Measurements from ENCODE around the gene NDUFB7.

The NDUFB7 gene

DNA sequence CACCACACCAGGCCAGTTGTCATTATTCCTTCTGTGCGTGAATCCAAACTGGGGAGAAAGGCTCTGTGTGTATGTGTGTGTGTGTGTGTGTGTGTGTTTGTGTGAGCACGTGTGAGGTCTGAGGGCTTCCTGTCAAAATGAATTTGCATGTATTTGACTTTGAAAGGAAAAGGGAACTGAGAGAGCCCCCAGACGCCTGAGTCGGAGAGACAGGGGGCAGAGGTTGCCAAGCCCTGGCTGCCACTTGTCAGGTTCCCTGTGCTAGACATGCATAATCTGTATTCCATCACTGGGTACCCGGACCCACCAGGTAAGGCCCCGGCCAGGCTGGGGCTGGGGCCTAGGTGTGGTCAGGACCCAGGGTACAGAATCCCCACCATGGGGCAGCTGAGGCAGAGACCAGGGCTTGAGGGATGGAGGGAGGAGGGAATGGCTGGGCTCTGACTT lies 11.1 kb upstream of the NDUFB7 start, which contains the start of gene CLEC17A:
Gene CLEC17A (plus strand): TSS at position 191 of the 447 bp plus-strand sequence. CDS start 77 bp downstream, at position 268.
- no peak for DNase-seq (ENCODE audit: low read depth in 2 of 2)
- no peak within 1 kb of the TSS for H3K4me3 ChIP-seq (replicated peaks in 1 of 2; ENCODE audit: low read depth in 2 of 2, low read length in 2 of 2)
- TF ChIP-seq, protein P1, sequence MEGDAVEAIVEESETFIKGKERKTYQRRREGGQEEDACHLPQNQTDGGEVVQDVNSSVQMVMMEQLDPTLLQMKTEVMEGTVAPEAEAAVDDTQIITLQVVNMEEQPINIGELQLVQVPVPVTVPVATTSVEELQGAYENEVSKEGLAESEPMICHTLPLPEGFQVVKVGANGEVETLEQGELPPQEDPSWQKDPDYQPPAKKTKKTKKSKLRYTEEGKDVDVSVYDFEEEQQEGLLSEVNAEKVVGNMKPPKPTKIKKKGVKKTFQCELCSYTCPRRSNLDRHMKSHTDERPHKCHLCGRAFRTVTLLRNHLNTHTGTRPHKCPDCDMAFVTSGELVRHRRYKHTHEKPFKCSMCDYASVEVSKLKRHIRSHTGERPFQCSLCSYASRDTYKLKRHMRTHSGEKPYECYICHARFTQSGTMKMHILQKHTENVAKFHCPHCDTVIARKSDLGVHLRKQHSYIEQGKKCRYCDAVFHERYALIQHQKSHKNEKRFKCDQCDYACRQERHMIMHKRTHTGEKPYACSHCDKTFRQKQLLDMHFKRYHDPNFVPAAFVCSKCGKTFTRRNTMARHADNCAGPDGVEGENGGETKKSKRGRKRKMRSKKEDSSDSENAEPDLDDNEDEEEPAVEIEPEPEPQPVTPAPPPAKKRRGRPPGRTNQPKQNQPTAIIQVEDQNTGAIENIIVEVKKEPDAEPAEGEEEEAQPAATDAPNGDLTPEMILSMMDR (IDR thresholded peaks at IDR 0.05; ENCODE audit: low read depth, low read length): no peak

DNA sequence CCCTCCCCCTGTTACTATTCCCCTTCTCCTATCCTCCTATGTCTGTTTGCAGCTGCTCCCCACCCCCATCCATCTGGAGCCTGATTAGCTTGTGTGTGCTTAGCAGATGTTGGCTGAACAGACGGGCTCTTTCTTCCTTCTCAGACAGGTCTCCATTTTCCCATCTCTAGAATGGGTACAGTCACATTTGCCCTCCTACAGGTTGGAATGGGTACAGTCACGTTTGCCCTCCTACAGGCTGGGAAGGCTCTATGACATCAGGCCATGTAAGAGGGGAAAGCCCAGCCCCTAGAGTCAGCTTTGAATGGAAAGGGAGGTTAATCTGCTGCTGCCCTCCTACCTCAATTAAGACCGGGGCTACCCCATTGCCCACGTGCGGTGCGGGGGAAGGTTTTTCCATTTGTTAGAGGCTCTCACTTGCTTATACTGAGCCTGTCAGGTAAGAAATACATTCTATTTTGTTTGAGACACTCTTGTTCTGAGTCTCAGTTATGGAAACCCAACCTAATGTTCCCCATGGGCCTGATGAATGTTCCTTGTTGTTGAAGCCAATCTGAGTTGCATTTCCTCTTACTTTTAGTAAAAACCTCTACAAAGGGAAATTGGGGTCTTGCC lies 8.9 kb upstream of the NDUFB7 start:
- TF ChIP-seq, protein P1 (IDR thresholded peaks at IDR 0.05; ENCODE audit: low read depth, low read length): no peak
- DNase-seq (ENCODE audit: low read depth in 2 of 2): no peak
- no peak overlapping the region for H3K4me3 ChIP-seq (replicated peaks in 1 of 2; ENCODE audit: low read depth in 2 of 2, low read length in 2 of 2)

DNA sequence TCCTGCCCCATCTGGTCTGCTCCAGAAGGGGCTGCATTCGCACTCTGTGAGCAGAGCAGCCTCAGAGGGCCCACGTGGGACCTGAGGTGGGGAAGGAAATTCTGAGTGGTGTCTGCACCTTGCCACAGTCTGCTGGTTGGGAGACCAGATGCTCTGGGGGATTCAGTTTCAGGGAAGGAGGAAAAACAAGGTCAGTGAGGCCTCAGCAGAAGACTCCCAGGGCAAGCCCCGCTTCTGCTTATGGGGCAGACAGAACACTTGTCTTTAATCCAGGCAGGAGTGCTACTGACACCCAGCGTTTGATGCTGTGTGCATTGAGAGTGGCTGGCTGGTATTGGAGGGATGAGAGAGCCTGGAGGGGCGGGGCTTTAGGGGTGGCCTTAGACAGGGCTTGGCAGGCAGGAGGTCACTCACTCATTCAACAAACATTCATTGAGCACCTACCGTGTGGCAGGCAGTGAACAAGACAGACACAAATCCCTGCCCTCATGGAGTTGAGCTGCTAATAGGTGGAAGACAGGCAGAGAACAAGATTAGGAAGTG lies 6.1 kb upstream of the NDUFB7 start:
- H3K4me3 ChIP-seq (replicated peaks in 1 of 2; ENCODE audit: low read depth in 2 of 2, low read length in 2 of 2): no peak overlapping the region
- DNase-seq (ENCODE audit: low read depth in 2 of 2): no peak
- TF ChIP-seq, protein P1 (IDR thresholded peaks at IDR 0.05; ENCODE audit: low read depth, low read length): no peak

DNA sequence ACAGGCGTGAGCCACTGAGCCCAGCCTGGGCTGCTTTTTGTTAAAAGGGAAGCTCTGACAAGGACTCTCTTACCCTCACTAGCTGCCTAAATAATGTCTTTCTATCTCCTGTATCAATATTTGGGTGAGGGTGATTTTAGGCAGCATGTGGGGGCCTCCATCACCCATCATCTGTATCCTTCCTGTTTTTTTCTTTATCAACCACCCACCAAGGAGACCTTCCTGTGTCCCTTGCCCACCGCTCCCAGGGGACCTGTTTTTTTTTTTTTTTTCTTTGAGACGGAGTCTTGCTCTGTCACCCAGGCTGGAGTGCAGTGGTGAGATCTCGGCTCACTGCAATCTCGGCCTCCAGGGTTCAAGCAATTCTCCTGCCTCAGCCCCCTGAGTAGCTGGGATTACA lies 5.4 kb upstream of the NDUFB7 start:
- TF ChIP-seq, protein P1 (IDR thresholded peaks at IDR 0.05; ENCODE audit: low read depth, low read length): no peak
- no peak overlapping the region for H3K4me3 ChIP-seq (replicated peaks in 1 of 2; ENCODE audit: low read depth in 2 of 2, low read length in 2 of 2)
- no peak for DNase-seq (ENCODE audit: low read depth in 2 of 2)

DNA sequence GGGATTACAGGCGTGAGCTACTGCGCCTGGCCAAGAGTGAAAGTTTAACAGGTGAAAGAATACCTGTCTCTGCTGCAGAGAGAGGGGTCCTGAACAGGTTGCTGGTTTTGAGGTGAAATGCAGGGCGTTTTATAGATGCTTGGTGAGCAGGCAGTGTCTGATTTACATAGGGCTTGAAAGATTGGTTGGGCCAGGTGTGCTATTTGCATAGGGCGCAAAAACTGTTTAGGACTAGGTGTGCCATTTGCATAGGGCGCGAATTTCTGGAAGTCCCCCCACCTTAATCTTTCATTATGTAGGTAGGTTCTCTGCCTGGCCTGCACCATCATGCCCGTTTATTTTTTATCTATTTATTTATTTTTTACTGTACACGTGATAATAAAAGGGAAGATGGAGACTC lies 4.5 kb upstream of the NDUFB7 start:
- TF ChIP-seq, protein P1 (IDR thresholded peaks at IDR 0.05; ENCODE audit: low read depth, low read length): no peak
- H3K4me3 ChIP-seq (replicated peaks in 1 of 2; ENCODE audit: low read depth in 2 of 2, low read length in 2 of 2): no peak overlapping the region
- DNase-seq (ENCODE audit: low read depth in 2 of 2): no peak

DNA sequence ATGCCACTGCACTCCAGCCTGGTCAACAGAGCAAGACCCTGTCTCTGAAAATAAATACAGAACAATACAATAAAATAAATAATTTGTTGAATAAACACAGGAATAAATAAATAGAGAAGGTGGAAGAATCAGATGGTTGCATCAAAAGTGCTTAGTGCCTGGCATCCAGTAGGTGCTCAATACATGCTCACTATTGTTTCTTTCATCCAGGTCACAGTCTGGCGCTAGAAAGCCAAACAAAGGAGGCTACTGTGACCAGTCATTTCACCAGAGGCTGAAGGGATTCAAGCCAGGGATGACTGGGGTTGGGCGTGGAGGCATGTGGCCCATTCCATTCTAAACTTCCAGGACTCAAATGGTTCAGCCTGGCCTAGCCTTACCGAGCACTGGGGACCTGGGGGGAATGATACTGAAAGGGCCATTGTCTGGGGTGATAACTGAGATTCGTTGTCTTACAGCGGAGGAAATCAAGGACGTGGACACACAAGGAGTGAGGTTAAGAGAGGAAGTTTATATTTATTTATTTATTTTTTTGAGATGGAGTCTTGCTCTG lies 3.6 kb upstream of the NDUFB7 start:
- TF ChIP-seq, protein P1 (IDR thresholded peaks at IDR 0.05; ENCODE audit: low read depth, low read length): no peak
- no peak overlapping the region for H3K4me3 ChIP-seq (replicated peaks in 1 of 2; ENCODE audit: low read depth in 2 of 2, low read length in 2 of 2)
- no peak for DNase-seq (ENCODE audit: low read depth in 2 of 2)
